ENCODE data around the gene MYRF. TPM values are rescaled to one million over a fixed set of nuclear protein-coding genes. Genes with fewer than 3 reads are reported as not detected.

Gene MYRF
- total RNA-seq, 3 donors from 2014 or later (not counting 1 experiment from before 2014, with no cell fraction given) = 4.9 to 15.3 (median 7.3) TPM

GRCh38 chr11:61736310-61736709 is 16.1 kb upstream of the MYRF start:
- no peak overlapping the region for H3K27ac ChIP-seq (ENCODE audit: low read length)
- peaks cover 7% of the 10 kb centered on the region for H3K4me1 ChIP-seq (ENCODE audit: control insufficient read depth, insufficient read depth, low read length)
- 74% methylated on average over 4 of the region's 5 CpGs for WGBS (ENCODE audit: insufficient coverage)
- no peak overlapping the region for H3K4me3 ChIP-seq (ENCODE audit: low read length)
- ATAC-seq (no peak), DNase-seq (no peak)
- peaks cover 7% of the 10 kb centered on the region in 2 donors for H3K4me1 Mint-ChIP-seq
- intact Hi-C loops (cut with micrococcal nuclease) = no loop called here
- no peak for TF ChIP-seq CTCF (IDR thresholded peaks at IDR 0.05)
- H3K27me3 Mint-ChIP-seq (ENCODE audit: low read depth in 2 of 2) = peaks cover 4 to 5% of the 10 kb centered on the region in 2 donors
- no peak overlapping the region for H3K27ac Mint-ChIP-seq
- H3K9me3 ChIP-seq (ENCODE audit: control insufficient read depth, insufficient read depth, low read length) = no peaks in the 10 kb centered on the region
- no peaks in the 10 kb centered on the region for H3K36me3 ChIP-seq (ENCODE audit: control insufficient read depth, insufficient read depth, low read length)
- no peaks in the 10 kb centered on the region for H3K27me3 ChIP-seq (ENCODE audit: control insufficient read depth, insufficient read depth, low read length)
- no peaks in the 10 kb centered on the region for H3K9me3 Mint-ChIP-seq
- no peaks in the 10 kb centered on the region for H3K36me3 Mint-ChIP-seq
- no peak overlapping the region for H3K4me3 Mint-ChIP-seq

DNA sequence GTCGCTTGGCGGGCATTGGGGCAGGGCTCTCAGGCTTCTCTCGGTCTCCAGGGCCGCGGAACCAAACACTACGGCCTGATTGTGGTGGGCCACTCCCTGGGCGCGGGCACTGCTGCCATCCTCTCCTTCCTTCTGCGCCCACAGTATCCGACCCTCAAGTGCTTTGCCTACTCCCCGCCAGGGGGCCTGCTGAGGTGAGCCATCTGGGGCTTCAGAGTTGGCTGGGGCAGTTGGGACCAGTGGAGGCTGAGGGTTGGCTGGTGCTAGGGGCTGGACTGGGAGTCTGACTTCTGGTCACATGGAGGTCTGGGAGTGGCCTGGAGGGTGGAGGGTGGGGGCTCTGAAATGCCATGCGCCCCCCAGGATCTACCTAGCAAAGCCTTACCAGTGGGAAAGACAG is 15.3 kb upstream of the MYRF start:
- intact Hi-C loops (cut with micrococcal nuclease) = no loop called here
- Mint-ChIP-seq H3K9me3 (no peaks in the 10 kb centered on the region), H3K27me3 (ENCODE audit: low read depth in 2 of 2) (peaks cover 4 to 5% of the 10 kb centered on the region in 2 donors), H3K4me3 (no peak overlapping the region), H3K27ac (no peak overlapping the region), H3K4me1 (peaks cover 7% of the 10 kb centered on the region in 2 donors), H3K36me3 (no peaks in the 10 kb centered on the region)
- WGBS (ENCODE audit: insufficient coverage) = 76% methylated on average over 12 of the region's 12 CpGs
- TF ChIP-seq CTCF (IDR thresholded peaks at IDR 0.05) = no peak
- ATAC-seq (no peak), DNase-seq (no peak)
- no peaks in the 10 kb centered on the region for H3K9me3 ChIP-seq (ENCODE audit: control insufficient read depth, insufficient read depth, low read length)
- peaks cover 7% of the 10 kb centered on the region for H3K4me1 ChIP-seq (ENCODE audit: control insufficient read depth, insufficient read depth, low read length)
- H3K27ac ChIP-seq (ENCODE audit: low read length) = no peak overlapping the region
- H3K27me3 ChIP-seq (ENCODE audit: control insufficient read depth, insufficient read depth, low read length) = no peaks in the 10 kb centered on the region
- no peaks in the 10 kb centered on the region for H3K36me3 ChIP-seq (ENCODE audit: control insufficient read depth, insufficient read depth, low read length)
- no peak overlapping the region for H3K4me3 ChIP-seq (ENCODE audit: low read length)

DNA sequence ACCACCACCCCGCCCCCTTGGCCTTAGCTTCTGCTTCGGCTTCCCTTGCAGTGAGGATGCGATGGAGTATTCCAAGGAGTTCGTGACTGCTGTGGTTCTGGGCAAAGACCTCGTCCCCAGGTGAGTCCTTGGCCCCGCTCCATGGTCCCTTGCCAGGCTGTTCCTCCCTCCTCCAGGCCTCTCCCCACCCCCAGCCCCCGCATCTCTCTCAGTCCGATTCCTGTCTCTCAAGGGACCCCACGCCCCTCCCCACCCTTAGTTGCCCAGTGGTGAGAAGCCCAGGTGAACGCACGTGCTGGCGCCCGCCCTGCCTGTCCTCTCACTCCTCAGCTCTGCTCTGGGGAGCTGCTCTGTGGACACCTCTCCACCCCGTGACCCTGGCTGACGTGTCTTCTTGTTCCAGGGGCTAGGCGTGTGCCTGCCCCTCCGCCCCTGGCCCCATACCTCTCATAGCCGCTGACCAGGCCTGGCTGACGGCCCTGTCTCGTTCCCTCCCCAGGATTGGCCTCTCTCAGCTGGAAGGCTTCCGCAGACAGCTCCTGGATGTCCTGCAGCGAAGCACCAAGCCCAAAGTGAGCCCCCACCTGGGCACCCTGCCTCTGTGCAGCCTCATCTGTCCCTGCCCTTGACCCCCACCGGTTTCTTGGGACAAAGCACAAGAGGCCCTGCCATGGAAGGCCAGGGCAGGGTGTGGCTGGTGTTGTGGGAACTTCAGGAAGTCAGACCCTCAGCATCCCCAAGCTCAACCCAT is 14.6 kb upstream of the MYRF start:
- intact Hi-C loops (cut with micrococcal nuclease) = no loop called here
- H3K4me1 Mint-ChIP-seq = peaks cover 7% of the 10 kb centered on the region in 2 donors
- no peaks in the 10 kb centered on the region for H3K9me3 Mint-ChIP-seq
- TF ChIP-seq CTCF (IDR thresholded peaks at IDR 0.05) = no peak
- no peaks in the 10 kb centered on the region for H3K36me3 ChIP-seq (ENCODE audit: control insufficient read depth, insufficient read depth, low read length)
- WGBS (ENCODE audit: insufficient coverage) = 80% methylated on average over 23 of the region's 23 CpGs
- H3K27me3 Mint-ChIP-seq (ENCODE audit: low read depth in 2 of 2) = peaks cover 4 to 5% of the 10 kb centered on the region in 2 donors
- no peaks in the 10 kb centered on the region for H3K27me3 ChIP-seq (ENCODE audit: control insufficient read depth, insufficient read depth, low read length)
- H3K27ac ChIP-seq (ENCODE audit: low read length) = no peak overlapping the region
- H3K4me3 Mint-ChIP-seq = no peak overlapping the region
- no peaks in the 10 kb centered on the region for H3K36me3 Mint-ChIP-seq
- H3K4me3 ChIP-seq (ENCODE audit: low read length) = no peak overlapping the region
- no peak for ATAC-seq
- DNase-seq = no peak
- no peak overlapping the region for H3K27ac Mint-ChIP-seq
- H3K9me3 ChIP-seq (ENCODE audit: control insufficient read depth, insufficient read depth, low read length) = no peaks in the 10 kb centered on the region
- H3K4me1 ChIP-seq (ENCODE audit: control insufficient read depth, insufficient read depth, low read length) = peaks cover 7% of the 10 kb centered on the region

DNA sequence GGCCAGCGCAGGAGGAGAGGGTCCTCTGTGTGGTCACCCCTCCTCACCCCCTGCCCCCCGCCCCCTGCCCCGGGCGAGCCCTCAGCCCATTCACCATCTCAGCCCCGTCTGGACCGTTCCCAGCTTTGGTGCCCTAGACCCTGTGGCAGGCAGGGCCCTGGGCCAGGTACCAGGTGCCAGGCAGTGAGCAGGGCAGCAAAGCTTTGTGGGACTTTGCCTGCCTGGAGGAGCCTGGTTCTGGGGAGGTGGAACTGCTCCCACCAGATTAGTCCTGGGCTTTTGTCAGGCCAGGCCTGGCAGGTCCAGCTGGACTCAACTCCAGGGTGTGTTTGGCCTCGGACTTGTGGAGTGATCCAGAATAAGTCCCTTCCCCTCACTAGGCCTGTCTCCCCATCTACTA is 13.7 kb upstream of the MYRF start:
- 95% methylated on average over 4 of the region's 7 CpGs for WGBS (ENCODE audit: insufficient coverage)

More for the DNA sequence above, 13.7 kb upstream of the MYRF start:
- no peak overlapping the region for H3K4me3 ChIP-seq (ENCODE audit: low read length)
- Mint-ChIP-seq H3K27ac (no peak overlapping the region), H3K4me1 (no peaks in the 10 kb centered on the region), H3K27me3 (ENCODE audit: low read depth in 2 of 2) (no peaks in the 10 kb centered on the region), H3K36me3 (no peaks in the 10 kb centered on the region), H3K9me3 (no peaks in the 10 kb centered on the region), H3K4me3 (no peak overlapping the region)
- intact Hi-C loops (cut with micrococcal nuclease) = no loop called here
- TF ChIP-seq CTCF (IDR thresholded peaks at IDR 0.05) = no peak
- H3K27ac ChIP-seq (ENCODE audit: low read length) = no peak overlapping the region
- H3K9me3 ChIP-seq (ENCODE audit: control insufficient read depth, insufficient read depth, low read length) = no peaks in the 10 kb centered on the region
- no peaks in the 10 kb centered on the region for H3K36me3 ChIP-seq (ENCODE audit: control insufficient read depth, insufficient read depth, low read length)
- ATAC-seq (no peak), DNase-seq (no peak)
- no peaks in the 10 kb centered on the region for H3K4me1 ChIP-seq (ENCODE audit: control insufficient read depth, insufficient read depth, low read length)
- no peaks in the 10 kb centered on the region for H3K27me3 ChIP-seq (ENCODE audit: control insufficient read depth, insufficient read depth, low read length)
